Liver (tissue), 9 donors: ENCODE results near the gene SELENOM. TPM values are rescaled to one million over a fixed set of nuclear protein-coding genes. Genes with fewer than 3 reads are reported as not detected.

Experiments used
- DNase-seq: peaks from one replicate; pipeline ENCODE4 v3.0.0-alpha.2; 2017; ENCODE audit warnings: low spot score
- H3K27ac ChIP-seq, 2 donors: one replicate each; pipeline ENCODE4 v1.7.0; 2013; ENCODE audit warnings: inconsistent platforms in 2 of 2, low read length in 2 of 2, control low read depth in 1 of 2, low read depth in 1 of 2, mild to moderate bottlenecking in 1 of 2
- H3K27me3 ChIP-seq, 4 donors: one replicate each; pipeline versions ENCODE4 v1.6.1 to v1.7.0; 2013; ENCODE audit warnings: low read length in 3 of 4, inconsistent platforms in 1 of 4, mild to moderate bottlenecking in 1 of 4, moderate library complexity in 1 of 4; ENCODE audit not compliant: control insufficient read depth in 4 of 4, insufficient read depth in 4 of 4
- H3K36me3 ChIP-seq, 4 donors: one replicate each; pipeline versions ENCODE4 v1.6.1 to v1.7.0; 2013; ENCODE audit warnings: low read length in 3 of 4, mild to moderate bottlenecking in 3 of 4, low read depth in 1 of 4, moderate library complexity in 1 of 4; ENCODE audit not compliant: control insufficient read depth in 4 of 4, insufficient read depth in 3 of 4
- H3K4me1 ChIP-seq, 4 donors: one replicate each; pipeline versions ENCODE4 v1.6.1 to v1.7.0; 2013; ENCODE audit warnings: low read length in 3 of 4, mild to moderate bottlenecking in 3 of 4, moderate library complexity in 1 of 4; ENCODE audit not compliant: control insufficient read depth in 4 of 4, insufficient read depth in 4 of 4
- H3K4me3 ChIP-seq, 3 donors: one replicate each; pipeline versions ENCODE4 v1.6.1 to v1.7.0; 2013; ENCODE audit warnings: low read length in 3 of 3, control low read depth in 1 of 3, low read depth in 1 of 3, mild to moderate bottlenecking in 1 of 3
- H3K9ac ChIP-seq, 2 donors: one replicate each; pipeline ENCODE4 v1.7.0; 2013; ENCODE audit warnings: low read length in 2 of 2, mild to moderate bottlenecking in 2 of 2, moderate library complexity in 2 of 2, control low read depth in 1 of 2, low read depth in 1 of 2
- H3K9me3 ChIP-seq, 4 donors: one replicate each; pipeline versions ENCODE4 v1.6.1 to v1.7.0; 2013; ENCODE audit warnings: low read length in 3 of 4; ENCODE audit not compliant: control insufficient read depth in 4 of 4
- CTCF ChIP-seq: fragments of 150-350 bp; IDR thresholded peaks from 2 replicates; pipeline ENCODE4 v1.5.1; 2017; ENCODE audit warnings: improper control_type of control experiment, low read depth, low read length; ENCODE audit not compliant: missing input control
- EGR1 ChIP-seq, 2 donors: IDR thresholded peaks; 2 replicates each; pipeline ENCODE4 v1.6.1; 2016 to 2018; ENCODE audit warnings: antibody characterized with exemption in 2 of 2, low read depth in 2 of 2
- FOXA1 ChIP-seq: IDR thresholded peaks from 2 replicates; pipeline ENCODE4 v1.6.1; 2016; ENCODE audit warnings: antibody characterized with exemption
- FOXA2 ChIP-seq: IDR thresholded peaks from 2 replicates; pipeline ENCODE4 v1.6.1; 2016; ENCODE audit warnings: antibody characterized with exemption
- GABPA ChIP-seq, 2 donors: IDR thresholded peaks in 1 of 2; conservative IDR thresholded peaks in 1 of 2; 2 replicates each; pipeline ENCODE4 v1.6.1; 2016; ENCODE audit warnings: antibody characterized with exemption in 2 of 2, mild to moderate bottlenecking in 1 of 2, moderate library complexity in 1 of 2
- HNF4A ChIP-seq, 2 donors: conservative IDR thresholded peaks; 2 replicates each; pipeline ENCODE4 v1.6.1; 2016; ENCODE audit warnings: antibody characterized with exemption in 2 of 2, mild to moderate bottlenecking in 2 of 2
- HNF4G ChIP-seq: IDR thresholded peaks from 2 replicates; pipeline ENCODE4 v1.6.1; 2016; ENCODE audit warnings: antibody characterized with exemption
- JUND ChIP-seq, 2 donors: IDR thresholded peaks; 2 replicates each; pipeline ENCODE4 v1.6.1; 2016; ENCODE audit warnings: antibody characterized with exemption in 2 of 2
- MAX ChIP-seq: IDR thresholded peaks from 2 replicates; pipeline ENCODE4 v1.6.1; 2016; ENCODE audit warnings: antibody characterized with exemption
- NR2F2 ChIP-seq: IDR thresholded peaks from 2 replicates; pipeline ENCODE4 v1.6.1; 2016; ENCODE audit warnings: antibody characterized with exemption
- RAD21 ChIP-seq, 2 donors: IDR thresholded peaks; 2 replicates each; pipeline ENCODE4 v1.6.1; 2016; ENCODE audit warnings: antibody characterized with exemption in 2 of 2, mild to moderate bottlenecking in 2 of 2
- REST ChIP-seq: IDR thresholded peaks from 2 replicates; pipeline ENCODE4 v1.6.1; 2016; ENCODE audit warnings: antibody characterized with exemption, mild to moderate bottlenecking
- RXRA ChIP-seq, 2 donors: IDR thresholded peaks; 2 replicates each; pipeline ENCODE4 v1.6.1; 2017 to 2018; ENCODE audit warnings: antibody characterized with exemption in 2 of 2, mild to moderate bottlenecking in 1 of 2
- SP1 ChIP-seq: IDR thresholded peaks from 2 replicates; pipeline ENCODE4 v1.6.1; 2018; ENCODE audit warnings: antibody characterized with exemption, mild to moderate bottlenecking
- TAF1 ChIP-seq: conservative IDR thresholded peaks from 2 replicates; pipeline ENCODE4 v1.6.1; 2016; ENCODE audit warnings: antibody characterized with exemption, mild to moderate bottlenecking
- YY1 ChIP-seq: IDR thresholded peaks from 2 replicates; pipeline ENCODE4 v1.6.1; 2016; ENCODE audit warnings: antibody characterized with exemption, mild to moderate bottlenecking
- ZBTB33 ChIP-seq: IDR thresholded peaks from 2 replicates; pipeline ENCODE4 v1.6.1; 2016; ENCODE audit warnings: antibody characterized with exemption
- WGBS: extraction: QIAGEN DNeasy Blood & Tissue Kit; methylation state at CpG from one replicate; pipeline ENCODE4 v1.1.7; 2013; 5-methylcytosine and 5-hydroxymethylcytosine counted together
- polyA plus RNA-seq, 2 donors: library from polyadenylated mRNA; stranded (reverse) in 1 of 2; unstranded in 1 of 2; fragments of 200-250 nt in 1 of 2; fragments of >200 nt in 1 of 2; fragmentation: Nextera tagmentation in 1 of 2; extraction: Ambion mirVana in 1 of 2; gene quantifications; one replicate each; pipeline versions ENCODE4 v1.2.1 to v1.2.3, GENCODE V29; 2013 to 2015
- total RNA-seq, 2 donors: library from RNA; depleted of rRNA; stranded (reverse); fragments of >200 nt; gene quantifications; one replicate each; pipeline ENCODE4 v1.2.3, GENCODE V29; 2014
- donor health status: healthy.
- donor health status: healthy.
- donor health status: healthy.
- donor health status: healthy.
- donor health status: healthy.

Gene SELENOM
- total and polyA plus RNA-seq, 4 donors: 3.0 to 17.3 (median 12.2) TPM

GRCh38 chr22:31121403-31121802 is 14.0 kb upstream of the SELENOM start:
- DNase-seq: no peak
- no peak overlapping the region for H3K9ac ChIP-seq
- H3K27me3 ChIP-seq: no peaks in the 10 kb centered on the region
- H3K27ac ChIP-seq: no peak overlapping the region
- 98% methylated on average over 4 of the region's 4 CpGs for WGBS
- H3K36me3 ChIP-seq: no peaks in the 10 kb centered on the region
- no peak overlapping the region for H3K4me3 ChIP-seq
- H3K4me1 ChIP-seq: peaks cover 0 to 9% (median 3%) of the 10 kb centered on the region in 4 donors
- no peaks in the 10 kb centered on the region for H3K9me3 ChIP-seq
- TF ChIP-seq SP1: no peak
- no peak for TF ChIP-seq FOXA1
- TF ChIP-seq GABPA (IDR thresholded peaks at IDR 0.05 in 1 of 2, conservative IDR thresholded peaks at IDR 0.05 in 1 of 2): no peak
- TF ChIP-seq ZBTB33: no peak
- no peak for TF ChIP-seq HNF4G
- no peak for TF ChIP-seq YY1
- no peak for TF ChIP-seq NR2F2
- no peak for TF ChIP-seq TAF1
- TF ChIP-seq CTCF: no peak
- no peak for TF ChIP-seq EGR1 (IDR thresholded peaks at IDR 0.05; ENCODE audit: low read depth in 2 of 2)
- no peak for TF ChIP-seq RAD21 (IDR thresholded peaks at IDR 0.05)
- TF ChIP-seq MAX: no peak
- no peak for TF ChIP-seq FOXA2
- TF ChIP-seq HNF4A (conservative IDR thresholded peaks at IDR 0.05): no peak

GRCh38 chr22:31120642-31121041 is 13.3 kb upstream of the SELENOM start:
- TF ChIP-seq FOXA1 (no peak), TAF1 (no peak), ZBTB33 (no peak), NR2F2 (no peak), JUND (IDR thresholded peaks at IDR 0.05) (no peak), HNF4A (conservative IDR thresholded peaks at IDR 0.05) (no peak), GABPA (IDR thresholded peaks at IDR 0.05 in 1 of 2, conservative IDR thresholded peaks at IDR 0.05 in 1 of 2) (no peak), YY1 (no peak), HNF4G (no peak), RXRA (IDR thresholded peaks at IDR 0.05) (no peak), EGR1 (IDR thresholded peaks at IDR 0.05; ENCODE audit: low read depth in 2 of 2) (no peak), REST (no peak), SP1 (no peak), MAX (no peak), FOXA2 (no peak), RAD21 (IDR thresholded peaks at IDR 0.05) (no peak)
- Histone ChIP-seq H3K9ac (no peak overlapping the region), H3K27ac (no peak overlapping the region), H3K4me1 (peaks cover 0 to 9% (median 3%) of the 10 kb centered on the region in 4 donors), H3K4me3 (no peak overlapping the region), H3K27me3 (no peaks in the 10 kb centered on the region), H3K9me3 (no peaks in the 10 kb centered on the region), H3K36me3 (no peaks in the 10 kb centered on the region)
- WGBS: 98% methylated on average over 1 of the region's 1 CpG
- DNase-seq: no peak
